ENCODE measurements around the gene FMNL1. TPM values are rescaled to one million over a fixed set of nuclear protein-coding genes. Genes with fewer than 3 reads are reported as not detected.
A peak's percentile ranks its signal among the peaks of the same experiment; 100 is the strongest.

FMNL1 gene
- total and polyA plus RNA-seq, 7 experiments from 2014 or later: 19.0 to 595 (median 366) TPM

DNA sequence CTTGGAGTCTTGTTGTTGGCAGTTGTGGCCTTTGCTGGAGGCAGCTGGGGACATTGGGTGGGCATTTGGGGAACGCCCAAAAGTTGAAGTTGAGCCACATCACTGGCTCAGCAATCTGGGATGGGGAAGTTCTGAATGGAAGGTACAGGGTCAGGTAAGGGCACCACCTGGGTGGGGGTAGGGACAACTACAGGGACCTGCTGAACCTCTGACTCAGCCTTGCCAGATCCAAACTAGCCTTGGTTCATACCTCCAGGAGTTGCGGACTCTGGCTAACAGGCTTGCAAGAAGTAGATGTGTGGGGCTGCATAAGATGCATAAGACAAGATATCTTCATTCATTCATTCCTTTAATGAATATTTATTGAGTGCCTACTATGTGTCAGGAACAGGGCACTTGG, 16.0 kb downstream of the FMNL1 start:
- intact Hi-C loops (cut with micrococcal nuclease): no loop called here
- no peak overlapping the region for H3K4me3 ChIP-seq (ENCODE audit: low read length)
- no peaks in the 10 kb centered on the region for H3K27me3 ChIP-seq (ENCODE audit: control insufficient read depth in 2 of 2, insufficient read depth in 2 of 2, low read length in 2 of 2)
- ChIA-PET POLR2A (interaction anchor here (0.5 to 34.3 kb wide), 3 partner anchors 12 to 76 kb away, joined by 4 to 851 read pairs (median 4); partner anchors contain the start of gene FMNL1), CTCF (interaction anchor here (1.2 to 11.7 kb wide), 3 partner anchors 10 to 28 kb away, joined by 3 to 397 read pairs (median 26); partner anchors contain the start of gene FMNL1)
- peaks cover 17 to 29% of the 10 kb centered on the region in 2 donors for H3K4me1 ChIP-seq (ENCODE audit: control insufficient read depth in 2 of 2, insufficient read depth in 2 of 2, low read length in 2 of 2)
- peak overlapping the region; percentile 25 to 89 (median 86) for H3K27ac Mint-ChIP-seq
- H3K27me3 Mint-ChIP-seq: no peaks in the 10 kb centered on the region
- peaks cover 30 to 59% (median 45%) of the 10 kb centered on the region in 7 donors for H3K4me1 Mint-ChIP-seq
- H3K36me3 ChIP-seq (ENCODE audit: control insufficient read depth in 2 of 3, insufficient read depth in 3 of 3, low read length in 3 of 3): peaks cover 26 to 81% (median 29%) of the 10 kb centered on the region in 3 experiments
- H3K9me3 ChIP-seq (ENCODE audit: control insufficient read depth in 2 of 3, low read length in 3 of 3): no peaks in the 10 kb centered on the region
- no peak for ATAC-seq
- H3K27ac ChIP-seq (ENCODE audit: low read depth, low read length): peak overlapping the region; percentile 30
- no peak for DNase-seq
- H3K9me3 Mint-ChIP-seq: no peaks in the 10 kb centered on the region
- H3K36me3 Mint-ChIP-seq: peaks cover 21 to 39% (median 26%) of the 10 kb centered on the region in 5 donors
- no peak overlapping the region for H3K4me3 Mint-ChIP-seq

GRCh38 chr17:45238155-45238774, 16.6 kb downstream of the FMNL1 start:
- ATAC-seq (no peak), DNase-seq (no peak)
- H3K27ac ChIP-seq (ENCODE audit: low read depth, low read length): peak overlapping the region; percentile 30
- H3K4me1 Mint-ChIP-seq: peaks cover 27 to 58% (median 42%) of the 10 kb centered on the region in 7 donors
- no peaks in the 10 kb centered on the region for H3K27me3 ChIP-seq (ENCODE audit: control insufficient read depth in 2 of 2, insufficient read depth in 2 of 2, low read length in 2 of 2)
- H3K36me3 Mint-ChIP-seq: peaks cover 24 to 40% (median 28%) of the 10 kb centered on the region in 5 donors
- peak overlapping the region; percentile 25 to 89 (median 86) for H3K27ac Mint-ChIP-seq
- no peaks in the 10 kb centered on the region for H3K27me3 Mint-ChIP-seq
- CTCF ChIA-PET: interaction anchor here (11.7 kb wide), 1 partner anchor 18 kb away, joined by 397 read pairs; the partner anchor contains the start of gene FMNL1
- H3K4me3 Mint-ChIP-seq: no peak overlapping the region
- no peaks in the 10 kb centered on the region for H3K9me3 ChIP-seq (ENCODE audit: control insufficient read depth in 2 of 3, low read length in 3 of 3)
- no peaks in the 10 kb centered on the region for H3K9me3 Mint-ChIP-seq
- peaks cover 29 to 81% (median 30%) of the 10 kb centered on the region in 3 experiments for H3K36me3 ChIP-seq (ENCODE audit: control insufficient read depth in 2 of 3, insufficient read depth in 3 of 3, low read length in 3 of 3)
- POLR2A ChIA-PET: interaction anchor here (0.5 to 34.3 kb wide), 4 partner anchors 9 to 76 kb away, joined by 3 to 851 read pairs (median 4); partner anchors contain the start of gene FMNL1
- H3K4me1 ChIP-seq (ENCODE audit: control insufficient read depth in 2 of 2, insufficient read depth in 2 of 2, low read length in 2 of 2): peaks cover 16 to 24% of the 10 kb centered on the region in 2 donors
- intact Hi-C loops (cut with micrococcal nuclease): no loop called here
- H3K4me3 ChIP-seq (ENCODE audit: low read length): no peak overlapping the region

GRCh38 chr17:45240905-45241327, 19.2 kb downstream of the FMNL1 start:
- Histone ChIP-seq H3K27me3 (ENCODE audit: control insufficient read depth in 2 of 2, insufficient read depth in 2 of 2, low read length in 2 of 2) (no peaks in the 10 kb centered on the region), H3K9me3 (ENCODE audit: control insufficient read depth in 2 of 3, low read length in 3 of 3) (no peaks in the 10 kb centered on the region), H3K36me3 (ENCODE audit: control insufficient read depth in 2 of 3, insufficient read depth in 3 of 3, low read length in 3 of 3) (peaks cover 35 to 96% (median 49%) of the 10 kb centered on the region in 3 experiments), H3K4me1 (ENCODE audit: control insufficient read depth in 2 of 2, insufficient read depth in 2 of 2, low read length in 2 of 2) (peaks cover under 1 to 5% of the 10 kb centered on the region in 2 donors), H3K27ac (ENCODE audit: low read depth, low read length) (peak overlapping the region; percentile 32), H3K4me3 (ENCODE audit: low read length) (no peak overlapping the region)
- H3K9me3 Mint-ChIP-seq: no peaks in the 10 kb centered on the region
- H3K27me3 Mint-ChIP-seq: no peaks in the 10 kb centered on the region
- DNase-seq: no peak
- peak overlapping the region in 3 of 9 donors; percentile 12 to 24 (median 19) for H3K27ac Mint-ChIP-seq
- H3K4me3 Mint-ChIP-seq: no peak overlapping the region
- POLR2A ChIA-PET: interaction anchor here (34.3 kb wide), 1 partner anchor 16 kb away, joined by 851 read pairs; the partner anchor contains the start of gene FMNL1
- intact Hi-C loops (cut with micrococcal nuclease): no loop called here
- H3K36me3 Mint-ChIP-seq: peaks cover 22 to 42% (median 28%) of the 10 kb centered on the region in 5 donors
- no peak for ATAC-seq
- CTCF ChIA-PET: interaction anchor here (0.6 to 0.8 kb wide), 3 partner anchors 23 to 148 kb away, joined by 4 to 5 read pairs (median 4); partner anchors contain the start of gene ACBD4
- H3K4me1 Mint-ChIP-seq: peaks cover 7 to 48% (median 27%) of the 10 kb centered on the region in 7 donors

DNA sequence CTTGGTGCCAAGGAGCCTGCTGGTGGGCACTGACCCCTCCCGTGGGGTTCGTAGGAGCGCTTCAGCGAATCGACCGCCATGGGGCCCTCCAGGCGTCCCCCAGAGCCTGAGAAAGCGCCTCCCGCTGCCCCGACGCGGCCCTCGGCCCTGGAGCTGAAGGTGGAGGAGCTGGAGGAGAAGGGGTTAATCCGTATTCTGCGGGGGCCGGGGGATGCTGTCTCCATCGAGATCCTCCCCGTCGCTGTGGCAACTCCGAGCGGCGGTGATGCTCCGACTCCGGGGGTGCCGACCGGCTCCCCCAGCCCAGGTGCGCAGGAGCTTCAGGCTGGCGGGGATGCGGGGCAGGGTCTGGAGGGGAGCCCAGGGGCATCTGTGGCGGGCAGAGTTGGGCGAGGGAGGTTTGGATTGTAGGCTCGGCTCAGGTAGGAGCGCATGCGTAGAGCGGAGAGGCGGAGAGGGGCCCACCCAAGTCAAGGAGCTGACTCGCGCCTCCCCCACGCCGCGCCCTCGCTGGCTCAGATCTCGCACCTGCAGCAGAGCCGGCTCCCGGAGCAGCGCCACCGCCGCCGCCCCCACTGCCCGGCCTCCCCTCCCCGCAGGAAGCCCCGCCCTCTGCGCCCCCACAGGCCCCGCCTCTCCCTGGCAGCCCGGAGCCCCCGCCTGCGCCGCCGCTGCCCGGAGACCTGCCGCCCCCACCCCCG, 19.8 kb downstream of the FMNL1 start:
- ATAC-seq: no peak
- H3K4me1 ChIP-seq (ENCODE audit: control insufficient read depth in 2 of 2, insufficient read depth in 2 of 2, low read length in 2 of 2): peaks cover 5 to 8% of the 10 kb centered on the region in 2 donors
- H3K36me3 Mint-ChIP-seq: peaks cover 22 to 45% (median 28%) of the 10 kb centered on the region in 5 donors

DNA sequence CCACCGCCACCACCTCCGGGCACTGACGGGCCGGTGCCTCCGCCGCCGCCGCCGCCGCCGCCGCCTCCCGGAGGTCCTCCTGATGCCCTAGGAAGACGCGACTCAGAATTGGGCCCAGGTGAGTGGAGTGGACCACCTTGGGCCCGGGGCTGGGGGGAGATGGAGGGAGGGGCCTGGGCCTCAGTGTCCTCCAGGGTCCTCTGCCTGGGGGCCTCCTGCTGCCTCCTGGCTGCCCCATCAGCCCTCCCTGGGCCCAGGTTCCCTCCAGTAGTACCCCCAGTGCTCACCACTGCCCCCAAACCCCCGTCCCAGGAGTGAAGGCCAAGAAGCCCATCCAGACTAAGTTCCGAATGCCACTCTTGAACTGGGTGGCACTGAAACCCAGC, 20.3 kb downstream of the FMNL1 start:
- no peak overlapping the region for H3K27ac ChIP-seq (ENCODE audit: low read depth, low read length)
- no peaks in the 10 kb centered on the region for H3K9me3 Mint-ChIP-seq
- no peak overlapping the region for H3K4me3 ChIP-seq (ENCODE audit: low read length)
- no peak for ATAC-seq
- ChIA-PET CTCF (interaction anchor here (0.6 to 1.0 kb wide), 3 partner anchors 21 to 146 kb away, joined by 3 read pairs; no protein-coding TSS in a partner anchor), POLR2A (interaction anchor here (34.3 kb wide), 1 partner anchor 17 kb away, joined by 851 read pairs; the partner anchor contains the start of gene FMNL1)
- H3K4me1 Mint-ChIP-seq: peaks cover 15 to 58% (median 37%) of the 10 kb centered on the region in 7 donors
- peak overlapping the region in 3 of 9 donors; percentile 51 to 90 (median 73) for H3K27ac Mint-ChIP-seq
- no peaks in the 10 kb centered on the region for H3K27me3 Mint-ChIP-seq
- peaks cover 11 to 14% of the 10 kb centered on the region in 2 donors for H3K4me1 ChIP-seq (ENCODE audit: control insufficient read depth in 2 of 2, insufficient read depth in 2 of 2, low read length in 2 of 2)
- peaks cover 22 to 47% (median 28%) of the 10 kb centered on the region in 5 donors for H3K36me3 Mint-ChIP-seq
- no peaks in the 10 kb centered on the region for H3K27me3 ChIP-seq (ENCODE audit: control insufficient read depth in 2 of 2, insufficient read depth in 2 of 2, low read length in 2 of 2)
- peaks cover 35 to 96% (median 42%) of the 10 kb centered on the region in 3 experiments for H3K36me3 ChIP-seq (ENCODE audit: control insufficient read depth in 2 of 3, insufficient read depth in 3 of 3, low read length in 3 of 3)
- no peak for DNase-seq
- intact Hi-C loops (cut with micrococcal nuclease): no loop called here
- no peak overlapping the region for H3K4me3 Mint-ChIP-seq
- no peaks in the 10 kb centered on the region for H3K9me3 ChIP-seq (ENCODE audit: control insufficient read depth in 2 of 3, low read length in 3 of 3)

More for the DNA sequence above, 19.8 kb downstream of the FMNL1 start:
- H3K4me3 Mint-ChIP-seq: no peak overlapping the region
- peak overlapping the region in 1 of 9 donors; percentile 24 for H3K27ac Mint-ChIP-seq
- Histone ChIP-seq H3K36me3 (ENCODE audit: control insufficient read depth in 2 of 3, insufficient read depth in 3 of 3, low read length in 3 of 3) (peaks cover 35 to 96% (median 44%) of the 10 kb centered on the region in 3 experiments), H3K27ac (ENCODE audit: low read depth, low read length) (no peak overlapping the region), H3K9me3 (ENCODE audit: control insufficient read depth in 2 of 3, low read length in 3 of 3) (no peaks in the 10 kb centered on the region), H3K27me3 (ENCODE audit: control insufficient read depth in 2 of 2, insufficient read depth in 2 of 2, low read length in 2 of 2) (no peaks in the 10 kb centered on the region), H3K4me3 (ENCODE audit: low read length) (no peak overlapping the region)
- H3K4me1 Mint-ChIP-seq: peaks cover 9 to 53% (median 32%) of the 10 kb centered on the region in 7 donors
- intact Hi-C loops (cut with micrococcal nuclease): no loop called here
- POLR2A ChIA-PET: interaction anchor here (34.3 kb wide), 1 partner anchor 16 kb away, joined by 851 read pairs; the partner anchor contains the start of gene FMNL1
- H3K9me3 Mint-ChIP-seq: no peaks in the 10 kb centered on the region
- CTCF ChIA-PET: interaction anchor here (0.6 to 0.8 kb wide), 4 partner anchors 22 to 147 kb away, joined by 3 to 5 read pairs (median 4); partner anchors contain the start of gene ACBD4
- no peaks in the 10 kb centered on the region for H3K27me3 Mint-ChIP-seq
- DNase-seq: no peak

DNA sequence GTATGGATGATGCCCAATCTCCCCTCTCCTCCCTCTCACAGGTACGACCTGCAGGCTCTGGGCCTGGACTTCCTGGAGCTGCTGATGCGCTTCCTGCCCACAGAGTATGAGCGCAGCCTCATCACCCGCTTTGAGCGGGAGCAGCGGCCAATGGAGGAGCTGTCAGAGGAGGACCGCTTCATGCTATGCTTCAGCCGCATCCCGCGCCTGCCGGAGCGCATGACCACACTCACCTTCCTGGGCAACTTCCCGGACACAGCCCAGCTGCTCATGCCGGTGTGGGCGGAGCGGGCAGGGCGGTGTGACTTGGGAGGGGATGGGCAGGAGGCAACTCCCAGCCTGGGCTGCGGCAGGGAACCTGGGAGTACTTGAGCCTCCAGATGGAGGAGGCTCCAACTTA, 22.1 kb downstream of the FMNL1 start:
- Histone ChIP-seq H3K27ac (ENCODE audit: low read depth, low read length) (peak overlapping the region; percentile 45), H3K36me3 (ENCODE audit: control insufficient read depth in 2 of 3, insufficient read depth in 3 of 3, low read length in 3 of 3) (peaks cover 29 to 78% (median 30%) of the 10 kb centered on the region in 3 experiments)
- H3K36me3 Mint-ChIP-seq: peaks cover 12 to 35% (median 18%) of the 10 kb centered on the region in 5 donors

More for the DNA sequence above, 22.1 kb downstream of the FMNL1 start:
- Histone ChIP-seq H3K27me3 (ENCODE audit: control insufficient read depth in 2 of 2, insufficient read depth in 2 of 2, low read length in 2 of 2) (no peaks in the 10 kb centered on the region), H3K4me3 (ENCODE audit: low read length) (no peak overlapping the region), H3K4me1 (ENCODE audit: control insufficient read depth in 2 of 2, insufficient read depth in 2 of 2, low read length in 2 of 2) (peaks cover 17 to 21% of the 10 kb centered on the region in 2 donors), H3K9me3 (ENCODE audit: control insufficient read depth in 2 of 3, low read length in 3 of 3) (no peaks in the 10 kb centered on the region)
- Mint-ChIP-seq H3K4me3 (peak overlapping the region in 1 of 10 donors; percentile 13), H3K27me3 (no peaks in the 10 kb centered on the region), H3K4me1 (peaks cover 15 to 55% (median 34%) of the 10 kb centered on the region in 7 donors), H3K9me3 (no peaks in the 10 kb centered on the region), H3K27ac (peak overlapping the region in 3 of 9 donors; percentile 5 to 51 (median 17))
- DNase-seq (no peak), ATAC-seq (no peak)
- POLR2A ChIA-PET: interaction anchor here (0.5 to 34.3 kb wide), 3 partner anchors 18 to 33 kb away, joined by 3 to 851 read pairs (median 3); partner anchors contain the start of gene FMNL1
- intact Hi-C loops (cut with micrococcal nuclease): no loop called here
- CTCF ChIA-PET: interaction anchor here (0.5 to 0.8 kb wide), 3 partner anchors 14 to 29 kb away, joined by 3 to 4 read pairs (median 3); no protein-coding TSS in a partner anchor

Measured in naive thymus-derived CD4-positive, alpha-beta T cell (primary cell).